Neuronal stem cell (in vitro differentiated cells): Measurements from ENCODE around the gene COPZ2.
A peak's percentile ranks its signal among the peaks of the same experiment; 100 is the strongest.

Source experiments
- DNase-seq: peaks from one replicate; pipeline ENCODE4 v3.0.0-alpha.2; 2013; ENCODE audit warnings: low spot score
- H2AFZ ChIP-seq: one replicate; pipeline ENCODE4 v1.6.1; 2013; ENCODE audit warnings: mild to moderate bottlenecking, low read length, inconsistent platforms
- H2AK5ac ChIP-seq: 2 replicates; pipeline ENCODE4 v1.6.1; 2013; ENCODE audit warnings: low read depth, mild to moderate bottlenecking, inconsistent platforms, low read length, moderate library complexity, mixed read lengths
- H2BK120ac ChIP-seq: 2 replicates; pipeline ENCODE4 v1.6.1; 2013; ENCODE audit warnings: low read depth, mild to moderate bottlenecking, inconsistent platforms, low read length, moderate library complexity, mixed read lengths
- H2BK12ac ChIP-seq: one replicate; pipeline ENCODE4 v1.6.1; 2013; ENCODE audit warnings: low read length, inconsistent platforms
- H2BK15ac ChIP-seq: 2 replicates; pipeline ENCODE4 v1.6.1; 2013; ENCODE audit warnings: mild to moderate bottlenecking, low read length, inconsistent platforms, mixed read lengths
- H2BK5ac ChIP-seq: one replicate; pipeline ENCODE4 v1.6.1; 2013; ENCODE audit warnings: inconsistent platforms, mild to moderate bottlenecking, low read length, moderate library complexity
- H3K14ac ChIP-seq: one replicate; pipeline ENCODE4 v1.6.1; 2013; ENCODE audit warnings: low read length, inconsistent platforms
- H3K18ac ChIP-seq: 2 replicates; pipeline ENCODE4 v1.6.1; 2013; ENCODE audit warnings: low read length, inconsistent platforms
- H3K23ac ChIP-seq: 2 replicates; pipeline ENCODE4 v1.6.1; 2013; ENCODE audit warnings: low read depth, mild to moderate bottlenecking, mixed read lengths, low read length, inconsistent platforms; ENCODE audit not compliant: poor library complexity
- H3K27ac ChIP-seq: replicated peaks from 3 replicates; pipeline ENCODE4 v1.5.1; 2013; ENCODE audit warnings: low read length, inconsistent platforms
- H3K27me3 ChIP-seq, 3 experiments: 2 replicates each; pipeline ENCODE4 v1.6.1; 2013; ENCODE audit warnings: low read length in 3 of 3, mild to moderate bottlenecking in 2 of 3, inconsistent platforms in 1 of 3, low read depth in 1 of 3, mixed read lengths in 1 of 3, moderate library complexity in 1 of 3; ENCODE audit not compliant: control insufficient read depth in 3 of 3, insufficient read depth in 3 of 3
- H3K36me3 ChIP-seq, 2 donors: replicated peaks in 1 of 2; 2 replicates each; pipeline ENCODE4 v1.6.1; 2013; ENCODE audit warnings: low read length in 2 of 2; ENCODE audit not compliant: control insufficient read depth in 2 of 2, insufficient read depth in 2 of 2
- H3K4ac ChIP-seq: 2 replicates; pipeline ENCODE4 v1.6.1; 2013; ENCODE audit warnings: inconsistent platforms, mild to moderate bottlenecking, low read length, moderate library complexity
- H3K4me1 ChIP-seq, 2 donors: 1 replicate in 1 of 2; 2 replicates in 1 of 2; pipeline ENCODE4 v1.6.1; 2013; ENCODE audit warnings: low read length in 2 of 2, low read depth in 1 of 2; ENCODE audit not compliant: control insufficient read depth in 2 of 2, insufficient read depth in 1 of 2
- H3K4me2 ChIP-seq: one replicate; pipeline ENCODE4 v1.6.1; 2013; ENCODE audit warnings: mild to moderate bottlenecking, low read length, inconsistent platforms; ENCODE audit not compliant: insufficient read depth, poor library complexity, severe bottlenecking
- H3K4me3 ChIP-seq, 2 donors: 2 replicates each; pipeline ENCODE4 v1.5.1; 2013; ENCODE audit warnings: low read length in 2 of 2, mild to moderate bottlenecking in 2 of 2, inconsistent platforms in 1 of 2, moderate library complexity in 1 of 2
- H3K79me1 ChIP-seq: one replicate; pipeline ENCODE4 v1.6.1; 2013; ENCODE audit warnings: low read depth, mild to moderate bottlenecking, inconsistent platforms, low read length, moderate library complexity
- H3K9ac ChIP-seq: one replicate; pipeline ENCODE4 v1.6.1; 2013; ENCODE audit warnings: mild to moderate bottlenecking, low read depth, low read length, inconsistent platforms; ENCODE audit not compliant: poor library complexity
- H3K9me3 ChIP-seq, 2 donors: replicated peaks in 1 of 2; 2 replicates each; pipeline versions ENCODE3 to v1.6.1; 2013; ENCODE audit warnings: low read length in 2 of 2, mild to moderate bottlenecking in 2 of 2, inconsistent platforms in 1 of 2, low read depth in 1 of 2, mixed read lengths in 1 of 2, moderate library complexity in 1 of 2; ENCODE audit not compliant: control insufficient read depth in 2 of 2, insufficient read depth in 1 of 2
- H4K8ac ChIP-seq: one replicate; pipeline ENCODE4 v1.6.1; 2013; ENCODE audit warnings: low read depth, mild to moderate bottlenecking, inconsistent platforms, low read length, moderate library complexity
- H4K91ac ChIP-seq: one replicate; pipeline ENCODE4 v1.6.1; 2013; ENCODE audit warnings: low read length, low read depth, mild to moderate bottlenecking, inconsistent platforms; ENCODE audit not compliant: poor library complexity
- WGBS, 2 donors: extraction: QIAGEN DNeasy Blood & Tissue Kit; methylation state at CpG; one replicate each; pipeline ENCODE4 v1.1.7; 2013; ENCODE audit warnings: missing lambda C conversion rate in 2 of 2, mixed read lengths in 1 of 2; ENCODE audit not compliant: insufficient read length in 2 of 2, insufficient replicate concordance in 1 of 2; ENCODE audit errors: extremely low coverage in 2 of 2; 5-methylcytosine and 5-hydroxymethylcytosine counted together

Gene COPZ2

GRCh38 chr17:48054238-48055185, 16.9 kb upstream of the COPZ2 start:
- Histone ChIP-seq H2AFZ (no peak overlapping the region), H3K9ac (peak overlapping the region; percentile 81), H3K23ac (peak overlapping the region; percentile 39), H2AK5ac (peak overlapping the region; percentile 32), H3K4me2 (peak overlapping the region; percentile 88), H3K4me3 (peak overlapping the region; percentile 34 to 80), H2BK120ac (no peak overlapping the region), H3K79me1 (peaks cover 14% of the 10 kb centered on the region), H3K9me3 (no peaks in the 10 kb centered on the region), H4K8ac (no peak overlapping the region), H3K27ac (peak overlapping the region; percentile 62), H4K91ac (no peak overlapping the region), H3K27me3 (no peaks in the 10 kb centered on the region), H3K4me1 (peaks cover 26 to 50% of the 10 kb centered on the region in 2 donors), H2BK15ac (peak overlapping the region; percentile 60), H3K36me3 (peaks cover 57 to 92% of the 10 kb centered on the region in 2 donors), H2BK12ac (no peak overlapping the region), H3K18ac (peak overlapping the region; percentile 70), H2BK5ac (peak overlapping the region; percentile 43), H3K4ac (no peak overlapping the region), H3K14ac (no peak overlapping the region)
- no CpG with 5 or more reads among the region's 34 CpGs for WGBS, 2 donors
- peak; percentile 93 for DNase-seq

- H2AFZ ChIP-seq = no peak overlapping the region
- no peak overlapping the region for H3K14ac ChIP-seq
- no peak overlapping the region for H3K4me2 ChIP-seq
- H2BK5ac ChIP-seq = no peak overlapping the region
- no peak overlapping the region for H3K4ac ChIP-seq
- no peak overlapping the region for H2BK15ac ChIP-seq
- H3K27me3 ChIP-seq = no peaks in the 10 kb centered on the region
- no CpG with 5 or more reads among the region's 6 CpGs for WGBS, 2 donors
- peaks cover 51 to 84% of the 10 kb centered on the region in 2 donors for H3K36me3 ChIP-seq
- H3K23ac ChIP-seq = peak overlapping the region; percentile 39
- no peaks in the 10 kb centered on the region for H3K9me3 ChIP-seq
- H2BK120ac ChIP-seq = no peak overlapping the region
- H4K8ac ChIP-seq = no peak overlapping the region
- H4K91ac ChIP-seq = no peak overlapping the region
- peaks cover 12% of the 10 kb centered on the region for H3K79me1 ChIP-seq
- H2AK5ac ChIP-seq = peak overlapping the region; percentile 32
- peak overlapping the region; percentile 53 for H3K9ac ChIP-seq
- peak overlapping the region; percentile 30 for H3K18ac ChIP-seq
- H2BK12ac ChIP-seq = no peak overlapping the region
- DNase-seq = no peak
- H3K4me3 ChIP-seq = no peak overlapping the region
- peak overlapping the region; percentile 62 for H3K27ac ChIP-seq
- H3K4me1 ChIP-seq = peaks cover 26 to 51% of the 10 kb centered on the region in 2 donors
Measured at GRCh38 chr17:48053758-48054237, 16.2 kb upstream of the COPZ2 start.

DNA sequence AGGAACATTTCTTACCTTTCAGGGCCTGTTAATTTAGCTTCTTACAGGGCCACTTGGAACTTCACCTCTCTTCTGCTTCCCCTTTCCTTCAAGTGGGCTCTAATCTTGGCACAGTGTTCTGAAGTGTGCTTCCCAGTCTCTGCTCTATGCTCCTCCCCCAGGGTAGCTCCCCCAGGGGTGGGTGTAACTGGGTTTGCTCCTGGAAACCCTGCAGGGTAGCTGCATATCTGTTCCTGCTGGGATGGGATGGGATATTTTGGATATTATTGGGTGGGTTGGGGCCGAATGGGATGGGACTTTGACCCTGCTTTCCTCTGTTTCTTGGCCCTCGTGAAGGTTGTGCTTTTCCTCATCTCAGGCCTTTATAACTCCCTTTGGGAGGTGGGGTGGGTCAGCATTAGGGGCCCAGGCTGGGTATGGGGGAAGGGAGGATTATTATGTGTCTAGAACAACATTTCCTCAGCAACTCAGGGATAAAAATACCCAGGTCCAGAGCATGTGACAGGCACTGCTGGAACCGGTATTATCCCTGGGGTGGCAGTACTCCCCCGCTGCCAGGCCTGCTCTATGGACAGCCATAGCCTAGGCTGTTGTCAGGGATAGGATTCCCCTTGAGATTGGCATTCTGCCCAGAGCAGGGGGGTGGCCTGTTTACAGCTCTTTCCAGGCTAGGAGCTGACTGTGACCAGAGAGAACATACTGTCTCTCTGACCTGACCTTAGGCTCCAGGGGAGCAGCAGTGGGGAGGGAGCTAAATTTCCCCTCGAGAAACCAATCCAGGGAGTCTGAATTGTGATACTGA, 15.6 kb upstream of the COPZ2 start:
- H3K4me3 ChIP-seq = no peak overlapping the region
- H2BK12ac ChIP-seq = no peak overlapping the region
- no peak overlapping the region for H4K91ac ChIP-seq
- H2BK120ac ChIP-seq = no peak overlapping the region
- H3K18ac ChIP-seq = no peak overlapping the region
- H3K23ac ChIP-seq = no peak overlapping the region
- peak overlapping the region; percentile 7 for H2AK5ac ChIP-seq
- H3K4me2 ChIP-seq = no peak overlapping the region
- no peak overlapping the region for H2BK15ac ChIP-seq
- H3K9ac ChIP-seq = no peak overlapping the region
- no CpG with 5 or more reads among the region's 5 CpGs for WGBS, 2 donors
- peaks cover 45 to 78% of the 10 kb centered on the region in 2 donors for H3K36me3 ChIP-seq
- H3K27ac ChIP-seq = peak overlapping the region; percentile 62
- H3K4ac ChIP-seq = no peak overlapping the region
- H3K14ac ChIP-seq = no peak overlapping the region
- no peak for DNase-seq
- peaks cover 12% of the 10 kb centered on the region for H3K79me1 ChIP-seq
- H3K9me3 ChIP-seq = no peaks in the 10 kb centered on the region
- H3K4me1 ChIP-seq = peaks cover 26 to 51% of the 10 kb centered on the region in 2 donors
- no peaks in the 10 kb centered on the region for H3K27me3 ChIP-seq
- no peak overlapping the region for H4K8ac ChIP-seq
- H2BK5ac ChIP-seq = no peak overlapping the region
- no peak overlapping the region for H2AFZ ChIP-seq
